GM12892 (cell line): Measurements from ENCODE around the gene EPN2.
"Not testable (repeated sequence)": the region's sequence is repeated elsewhere in the genome, so short reads cannot be mapped to it uniquely, and the experiment has no call there.

ENCODE experiments used
- POLR2A ChIP-seq: IDR thresholded peaks from 2 replicates; pipeline ENCODE4 v1.6.1; 2011; ENCODE audit warnings: low read depth, low read length, control low read depth
- POLR2AphosphoS5 ChIP-seq: IDR thresholded peaks from 2 replicates; pipeline ENCODE4 v1.6.1; 2011; ENCODE audit warnings: low read depth, low read length, control low read depth
- TAF1 ChIP-seq: IDR thresholded peaks from 2 replicates; pipeline ENCODE4 v1.6.1; 2011; ENCODE audit warnings: low read depth, mild to moderate bottlenecking, control low read depth, low read length, borderline replicate concordance

GRCh38 chr17:19278284-19278683 is 41.1 kb downstream of the EPN2 start:
- not testable (repeated sequence) for TF ChIP-seq POLR2AphosphoS5, POLR2A, TAF1
